ENCODE results near the gene TRHDE. TPM values are rescaled to one million over a fixed set of nuclear protein-coding genes. Genes with fewer than 3 reads are reported as not detected.

The TRHDE gene
- total and polyA plus RNA-seq, 2 donors from 2014 or later = 1.6 to 18.6 TPM

- intact Hi-C loops (cut with DNase I) = no loop called here
- Histone ChIP-seq H3K4me1 (ENCODE audit: control insufficient read depth in 2 of 3, insufficient read depth in 2 of 3, low read depth in 1 of 3, low read length in 3 of 3) (no peaks in the 10 kb centered on the region), H3K27ac (ENCODE audit: low read depth in 2 of 2, low read length in 2 of 2) (no peak overlapping the region), H3K36me3 (ENCODE audit: control insufficient read depth in 2 of 3, insufficient read depth in 3 of 3, low read length in 3 of 3) (no peaks in the 10 kb centered on the region), H3K27me3 (ENCODE audit: control insufficient read depth, insufficient read depth, low read length) (no peaks in the 10 kb centered on the region), H3K9ac (ENCODE audit: low read length in 3 of 3) (no peak overlapping the region), H3K9me3 (ENCODE audit: control insufficient read depth in 2 of 3, insufficient read depth in 1 of 3, low read length in 3 of 3) (peaks cover 0 to 3% (median 0%) of the 10 kb centered on the region in 3 donors), H3K4me3 (ENCODE audit: low read length in 3 of 3) (no peak overlapping the region)
- TF ChIP-seq CTCF (IDR thresholded peaks at IDR 0.05; ENCODE audit: borderline replicate concordance, extremely low read depth, insufficient read depth) = no peak
- FAIRE-seq = no peak
- no peak for DNase-seq
Observed at GRCh38 chr12:72448805-72449204, 176.6 kb downstream of the TRHDE start.

GRCh38 chr12:72453066-72453465 lies 180.9 kb downstream of the TRHDE start:
- intact Hi-C loops (cut with DNase I) = no loop called here
- Histone ChIP-seq H3K4me3 (ENCODE audit: low read length in 3 of 3) (no peak overlapping the region), H3K36me3 (ENCODE audit: control insufficient read depth in 2 of 3, insufficient read depth in 3 of 3, low read length in 3 of 3) (no peaks in the 10 kb centered on the region), H3K9me3 (ENCODE audit: control insufficient read depth in 2 of 3, insufficient read depth in 1 of 3, low read length in 3 of 3) (peaks cover 0 to 3% (median 0%) of the 10 kb centered on the region in 3 donors), H3K9ac (ENCODE audit: low read length in 3 of 3) (no peak overlapping the region), H3K4me1 (ENCODE audit: control insufficient read depth in 2 of 3, insufficient read depth in 2 of 3, low read depth in 1 of 3, low read length in 3 of 3) (no peaks in the 10 kb centered on the region), H3K27ac (ENCODE audit: low read depth in 2 of 2, low read length in 2 of 2) (no peak overlapping the region), H3K27me3 (ENCODE audit: control insufficient read depth, insufficient read depth, low read length) (no peaks in the 10 kb centered on the region)
- no peak for TF ChIP-seq CTCF (IDR thresholded peaks at IDR 0.05; ENCODE audit: borderline replicate concordance, extremely low read depth, insufficient read depth)
- FAIRE-seq = no peak
- no peak for DNase-seq

DNA sequence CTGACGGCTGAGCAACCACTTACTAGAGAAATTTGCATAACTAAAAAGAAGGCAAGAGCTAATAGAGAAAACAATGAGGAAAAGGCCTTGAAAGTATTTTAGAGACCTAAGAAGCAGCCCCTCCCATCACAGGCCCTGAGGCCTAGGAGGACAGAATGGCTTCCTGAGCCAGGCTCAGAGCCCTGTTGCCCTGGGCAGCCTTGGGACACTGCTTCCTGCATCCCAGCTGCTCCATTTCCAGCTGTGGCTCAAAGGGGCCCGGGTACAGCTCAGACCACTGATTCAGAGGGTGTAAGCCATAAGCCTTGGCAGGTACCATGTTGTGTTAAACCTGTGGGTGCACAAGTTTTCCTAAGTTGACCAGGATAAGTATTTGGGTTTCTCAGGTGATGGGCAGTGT lies 181.4 kb downstream of the TRHDE start:
- Histone ChIP-seq H3K4me3 (ENCODE audit: low read length in 3 of 3) (no peak overlapping the region), H3K4me1 (ENCODE audit: control insufficient read depth in 2 of 3, insufficient read depth in 2 of 3, low read depth in 1 of 3, low read length in 3 of 3) (no peaks in the 10 kb centered on the region), H3K27me3 (ENCODE audit: control insufficient read depth, insufficient read depth, low read length) (no peaks in the 10 kb centered on the region), H3K9me3 (ENCODE audit: control insufficient read depth in 2 of 3, insufficient read depth in 1 of 3, low read length in 3 of 3) (peaks cover 0 to 3% (median 0%) of the 10 kb centered on the region in 3 donors), H3K36me3 (ENCODE audit: control insufficient read depth in 2 of 3, insufficient read depth in 3 of 3, low read length in 3 of 3) (no peaks in the 10 kb centered on the region), H3K27ac (ENCODE audit: low read depth in 2 of 2, low read length in 2 of 2) (no peak overlapping the region), H3K9ac (ENCODE audit: low read length in 3 of 3) (no peak overlapping the region)
- TF ChIP-seq CTCF (IDR thresholded peaks at IDR 0.05; ENCODE audit: borderline replicate concordance, extremely low read depth, insufficient read depth) = no peak
- FAIRE-seq (no peak), DNase-seq (no peak)
- intact Hi-C loops (cut with DNase I) = no loop called here

DNA sequence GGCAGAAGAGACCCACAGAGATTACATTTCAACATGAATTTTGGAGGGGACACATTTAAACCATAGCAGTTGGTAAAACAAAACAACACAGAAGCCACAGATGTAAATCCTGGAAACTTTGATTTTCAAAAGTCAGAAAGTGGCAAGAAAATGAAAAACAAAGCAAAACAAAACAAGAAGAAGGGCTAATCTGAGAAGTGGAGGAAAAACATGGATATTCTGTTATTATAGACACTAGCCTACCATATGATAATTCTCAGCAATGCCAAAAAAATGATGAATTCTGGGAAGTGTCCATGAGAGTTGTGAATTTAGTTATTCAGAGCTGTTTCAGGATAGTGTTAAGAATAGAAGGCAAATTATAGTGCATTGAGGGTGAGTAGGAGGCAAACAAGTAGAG lies 192.3 kb downstream of the TRHDE start:
- FAIRE-seq (no peak), DNase-seq (no peak)
- Histone ChIP-seq H3K36me3 (ENCODE audit: control insufficient read depth in 2 of 3, insufficient read depth in 3 of 3, low read length in 3 of 3) (no peaks in the 10 kb centered on the region), H3K9ac (ENCODE audit: low read length in 3 of 3) (no peak overlapping the region), H3K4me3 (ENCODE audit: low read length in 3 of 3) (no peak overlapping the region), H3K27me3 (ENCODE audit: control insufficient read depth, insufficient read depth, low read length) (no peaks in the 10 kb centered on the region), H3K9me3 (ENCODE audit: control insufficient read depth in 2 of 3, insufficient read depth in 1 of 3, low read length in 3 of 3) (no peaks in the 10 kb centered on the region), H3K4me1 (ENCODE audit: control insufficient read depth in 2 of 3, insufficient read depth in 2 of 3, low read depth in 1 of 3, low read length in 3 of 3) (no peaks in the 10 kb centered on the region), H3K27ac (ENCODE audit: low read depth in 2 of 2, low read length in 2 of 2) (no peak overlapping the region)
- no peak for TF ChIP-seq CTCF (IDR thresholded peaks at IDR 0.05; ENCODE audit: borderline replicate concordance, extremely low read depth, insufficient read depth)
- intact Hi-C loops (cut with DNase I) = no loop called here
